GM18511 (cell line): ENCODE measurements around the gene HAND2.
A peak's percentile ranks its signal among the peaks of the same experiment; 100 is the strongest.

Experiments
- ATAC-seq: cut with Tn5 transposase; IDR thresholded peaks from one replicate; pipeline ENCODE4 v1.9.1; 2021; ENCODE audit warnings: mild to moderate bottlenecking, moderate library complexity; ENCODE audit not compliant: unreplicated experiment

The HAND2 gene

DNA sequence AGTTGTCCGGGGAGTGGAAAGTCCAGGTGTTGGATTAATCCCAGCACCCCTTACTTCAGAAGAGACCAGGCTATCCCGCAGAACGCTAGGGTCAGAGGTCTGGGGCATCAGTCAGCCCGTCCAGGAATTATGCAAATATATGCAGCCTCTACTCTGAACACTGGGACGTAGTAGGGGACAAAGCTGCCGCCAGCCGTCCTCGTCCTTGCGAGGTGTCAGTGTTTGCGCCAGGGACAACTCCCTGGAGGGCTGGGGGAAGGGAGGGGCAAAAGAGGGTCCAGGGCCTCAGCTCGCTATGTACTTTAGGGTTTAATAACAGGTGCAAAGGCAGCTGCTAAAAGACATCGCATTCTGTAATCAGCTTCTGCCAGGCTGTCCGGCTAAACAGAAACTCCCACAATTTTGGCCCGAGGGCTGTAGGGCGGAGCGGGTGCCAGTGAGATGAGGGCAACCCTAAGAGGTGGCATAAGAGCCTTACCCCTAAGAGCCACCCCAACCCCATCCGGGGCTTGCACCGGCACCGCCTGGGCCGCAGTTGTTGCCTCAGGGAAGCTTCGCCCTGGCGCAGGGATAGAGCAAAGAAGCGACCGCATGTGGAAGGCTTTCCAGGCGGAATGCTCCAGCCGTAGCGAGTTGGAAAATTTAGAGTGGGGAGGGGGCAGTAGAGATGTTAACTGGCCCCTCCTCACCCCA is 8.4 kb downstream of the HAND2 start:
- no peak for ATAC-seq

DNA sequence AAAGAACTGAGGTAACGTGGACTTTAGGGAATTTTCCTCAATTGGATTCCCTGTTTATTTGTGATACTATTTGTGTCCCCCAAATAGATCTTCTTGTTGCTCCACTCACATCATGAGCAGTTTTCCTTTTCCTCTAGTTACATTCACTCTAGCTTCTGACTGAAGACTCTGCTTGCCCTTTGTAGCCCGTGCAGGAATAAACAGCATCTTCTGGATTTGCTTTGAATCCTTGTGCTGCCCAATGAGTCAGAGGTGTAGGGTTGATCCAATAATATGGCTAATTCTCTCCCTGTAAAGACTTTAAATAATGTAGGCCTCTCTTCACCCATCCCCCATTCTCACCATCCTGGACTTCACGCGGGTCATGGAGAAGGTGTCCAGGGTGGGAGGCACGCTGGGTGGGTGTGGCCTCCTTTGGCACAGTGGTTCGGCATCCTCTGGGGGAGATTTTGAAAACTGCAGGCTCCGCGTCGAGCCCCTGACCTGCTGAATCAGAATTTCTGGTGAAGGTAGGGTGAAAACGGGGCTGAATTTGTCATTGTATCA is 9.0 kb downstream of the HAND2 start:
- ATAC-seq, result no peak

- no peak for ATAC-seq
Observed at GRCh38 chr4:173519111-173520101, 10.6 kb downstream of the HAND2 start.

DNA sequence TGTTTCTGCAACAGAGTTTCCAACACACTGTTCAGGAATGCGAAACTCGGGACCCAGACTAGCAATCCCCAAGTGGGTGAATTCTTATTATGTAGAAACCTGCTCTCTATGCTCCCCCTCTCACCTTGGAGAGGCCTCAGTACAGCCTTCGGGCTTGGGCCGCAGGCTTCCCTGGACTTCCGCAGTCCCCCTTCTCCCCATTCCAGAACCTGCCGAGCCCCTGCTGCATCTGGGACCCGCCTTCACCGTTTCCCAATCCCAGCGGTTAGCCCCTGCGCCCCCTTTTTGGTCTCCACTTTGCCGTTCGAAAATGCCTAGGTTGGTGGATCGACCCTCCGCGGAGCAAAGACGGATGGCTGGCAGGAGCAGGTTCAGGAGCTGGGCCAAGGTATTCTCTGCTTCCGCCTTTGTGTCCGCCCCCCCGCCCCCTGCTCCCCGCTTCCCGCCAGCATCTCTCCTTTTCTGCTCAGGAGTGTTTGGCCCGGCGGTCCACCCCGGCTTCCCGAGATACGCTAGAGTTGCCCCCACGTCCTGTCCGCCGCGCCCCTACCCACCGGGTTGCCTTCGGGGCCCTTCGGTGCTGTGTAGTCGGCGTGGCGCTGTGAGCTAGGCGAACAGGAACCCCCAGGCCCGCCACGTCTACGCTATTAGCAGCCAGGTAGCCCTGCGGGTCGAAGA is 11.5 kb downstream of the HAND2 start:
- no peak for ATAC-seq

- ATAC-seq, result no peak
Observed at GRCh38 chr4:173517781-173518424, 12.1 kb downstream of the HAND2 start.

DNA sequence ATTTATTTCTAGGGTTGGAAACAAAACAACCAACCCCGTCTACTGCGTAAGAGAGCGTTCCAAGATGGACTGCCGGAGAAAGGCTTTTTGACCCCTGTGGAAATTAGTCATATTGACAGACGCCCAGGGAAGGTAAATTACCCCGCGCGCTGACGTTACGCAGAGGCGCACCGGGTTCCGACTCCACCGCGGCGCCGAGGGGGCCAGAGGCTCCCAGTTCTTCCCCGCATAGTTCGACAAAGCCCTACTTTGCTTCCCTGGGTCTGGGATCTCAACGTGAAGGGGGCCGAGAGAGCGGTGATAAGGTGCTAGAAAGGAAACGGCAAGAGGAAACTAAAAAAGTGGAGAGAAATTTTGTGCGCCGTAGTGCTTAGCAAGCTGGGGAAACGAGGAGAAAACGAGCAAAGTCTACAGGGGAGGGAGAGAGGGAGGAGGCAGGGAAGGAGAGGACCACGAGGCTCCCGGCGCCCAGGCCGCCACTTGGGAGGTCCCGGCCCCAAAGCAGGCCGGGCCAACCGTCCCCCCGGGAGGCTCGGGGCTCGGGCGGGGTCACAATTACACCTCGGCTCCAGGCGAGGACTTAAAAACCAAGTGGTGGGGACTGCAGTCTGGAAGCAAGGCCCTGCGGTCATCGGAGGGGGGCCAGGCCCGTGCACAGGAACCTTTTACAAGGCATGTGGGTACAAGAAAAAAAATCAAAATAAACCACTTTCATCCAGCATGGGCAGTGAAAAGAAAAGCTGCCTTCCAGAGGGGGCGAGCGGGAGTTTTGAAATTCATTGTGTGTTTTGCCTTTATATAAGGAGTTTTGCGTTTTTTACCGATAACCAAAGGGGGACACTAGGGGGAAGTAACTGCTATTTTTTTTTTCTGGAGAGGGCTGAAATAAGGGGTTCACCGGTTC is 13.2 kb downstream of the HAND2 start:
- no peak for ATAC-seq

GRCh38 chr4:173515458-173515857 is 14.6 kb downstream of the HAND2 start:
- no peak for ATAC-seq

DNA sequence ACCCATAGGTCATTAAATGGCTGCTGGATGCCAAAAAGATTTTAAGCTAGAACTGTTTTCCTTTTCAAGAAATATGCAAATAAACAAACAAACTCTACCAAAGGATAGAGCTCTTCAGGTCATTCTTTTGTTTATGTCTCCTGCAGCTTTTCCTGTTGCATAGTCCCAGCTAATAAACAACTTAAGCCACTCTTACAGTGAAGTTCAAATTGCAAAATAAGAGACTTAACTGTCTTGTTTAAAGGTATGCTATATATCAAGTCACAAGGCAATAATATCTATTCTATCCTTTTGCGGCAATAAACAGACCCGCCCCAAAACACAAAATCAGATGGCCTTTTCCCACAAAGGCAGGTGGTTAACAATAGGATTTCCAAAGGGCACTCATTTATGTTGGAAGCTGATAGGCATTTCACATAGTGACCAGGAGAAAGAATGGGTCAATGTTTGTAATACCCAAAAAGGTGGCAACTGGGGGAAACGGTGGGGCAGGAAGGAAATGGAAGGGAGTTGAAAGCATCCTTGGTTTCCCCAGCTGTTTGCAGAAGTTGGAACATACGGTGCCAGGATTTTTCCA is 15.3 kb downstream of the HAND2 start:
- no peak for ATAC-seq

- no peak for ATAC-seq
Observed at GRCh38 chr4:173513651-173514050, 16.4 kb downstream of the HAND2 start.

- no peak for ATAC-seq
Observed at GRCh38 chr4:173511787-173512361, 18.2 kb downstream of the HAND2 start.

GRCh38 chr4:173509036-173510001 is 20.7 kb downstream of the HAND2 start:
- ATAC-seq, result peak; percentile 36

DNA sequence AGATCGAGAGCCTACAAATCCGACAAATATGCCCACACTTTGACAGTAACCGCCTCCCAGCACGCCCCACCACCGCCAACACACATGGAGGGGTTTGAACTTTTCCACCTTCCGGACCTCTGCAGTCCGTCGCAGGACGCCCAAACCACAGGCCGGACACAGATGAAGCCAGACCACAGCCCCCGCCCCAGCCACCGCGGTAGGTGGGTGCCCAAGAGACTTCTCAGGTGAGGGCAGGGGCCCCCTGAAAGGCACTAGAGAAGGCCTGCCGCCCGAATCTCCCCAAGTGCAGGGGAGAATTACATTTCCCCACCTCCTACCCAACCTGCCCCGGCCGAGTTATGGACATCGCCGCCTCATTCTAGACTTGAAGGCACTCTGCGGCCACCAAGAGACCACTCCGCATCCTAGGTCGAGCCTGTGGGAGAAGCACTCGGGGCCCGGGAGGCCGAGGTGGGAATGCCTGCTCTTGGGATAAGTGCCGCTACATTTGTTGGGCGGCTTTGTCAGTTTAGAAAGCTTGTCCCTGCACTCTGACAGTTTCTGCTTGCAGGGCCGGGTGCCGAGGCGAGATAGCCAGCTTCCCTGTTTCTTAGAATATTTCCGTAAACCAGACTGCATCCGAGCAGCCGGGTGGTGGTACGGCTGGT is 21.5 kb downstream of the HAND2 start:
- peak; percentile 0 for ATAC-seq

GRCh38 chr4:173507471-173508385 is 22.3 kb downstream of the HAND2 start:
- no peak for ATAC-seq

- ATAC-seq, result peak; percentile 9
Observed at GRCh38 chr4:173506597-173507211, 23.3 kb downstream of the HAND2 start.

DNA sequence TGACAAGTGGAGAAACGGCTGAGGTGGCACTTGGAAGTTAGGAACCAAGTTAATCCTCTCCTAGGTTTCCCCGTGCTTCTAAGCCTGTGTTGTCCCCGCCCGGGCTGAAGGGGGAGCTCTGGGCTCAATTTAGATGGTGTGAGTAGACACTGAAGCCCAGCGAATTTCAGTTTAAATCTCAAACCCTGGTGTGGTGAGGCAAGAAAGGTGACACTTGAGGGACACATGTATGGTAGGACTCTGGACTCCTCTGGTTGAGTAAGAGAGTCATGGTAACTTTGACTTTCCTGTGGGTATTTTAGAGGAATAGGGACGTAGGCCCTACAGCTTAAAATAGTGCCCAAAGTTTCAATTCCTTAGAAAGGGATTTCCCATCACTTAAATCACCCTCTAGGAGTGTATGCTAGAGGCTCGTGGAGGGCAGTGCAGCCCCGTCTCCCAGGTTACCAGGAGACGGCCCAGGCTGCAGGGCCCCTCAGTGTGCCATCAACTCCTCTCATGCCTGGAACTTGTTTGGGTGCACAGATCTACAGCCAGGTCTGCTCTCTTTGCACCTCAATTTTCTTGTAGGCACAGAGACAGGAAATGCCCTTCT is 24.0 kb downstream of the HAND2 start:
- peak; percentile 71 for ATAC-seq

GRCh38 chr4:173504181-173504503 is 25.9 kb downstream of the HAND2 start:
- no peak for ATAC-seq
